Spleen (tissue), 11 donors: ENCODE data around the gene RNF166. TPM values are rescaled to one million over a fixed set of nuclear protein-coding genes. Genes with fewer than 3 reads are reported as not detected.

Experiments used
- DNase-seq: peaks from one replicate; pipeline ENCODE4 v3.0.0-alpha.2; 2020
- H3K27ac ChIP-seq, 8 donors: fragments of 200-600 bp; sonication (generic) in 7 of 8; 1 replicate in 4 of 8; 2 replicates in 4 of 8; pipeline versions ENCODE4 v1.5.0 to v1.8.0; 2016 to 2021; ENCODE audit warnings: inconsistent platforms in 4 of 8, mild to moderate bottlenecking in 4 of 8, moderate library complexity in 1 of 8
- H3K27me3 ChIP-seq, 7 donors: fragments of 200-600 bp; sonication (generic) in 6 of 7; replicated peaks in 1 of 7; 1 replicate in 4 of 7; 2 replicates in 3 of 7; pipeline versions ENCODE4 v1.5.0 to v1.8.0; 2016 to 2021; ENCODE audit warnings: inconsistent platforms in 3 of 7, mild to moderate bottlenecking in 1 of 7
- H3K36me3 ChIP-seq, 6 donors: fragments of 200-600 bp; sonication (generic) in 5 of 6; 1 replicate in 4 of 6; 2 replicates in 2 of 6; pipeline versions ENCODE4 v1.5.0 to v1.8.0; 2016 to 2021; ENCODE audit warnings: inconsistent platforms in 2 of 6
- H3K4me1 ChIP-seq, 6 donors: fragments of 200-600 bp; sonication (generic) in 5 of 6; 1 replicate in 3 of 6; 2 replicates in 3 of 6; pipeline versions ENCODE4 v1.5.0 to v1.8.0; 2016 to 2021; ENCODE audit warnings: inconsistent platforms in 3 of 6
- H3K4me3 ChIP-seq, 8 donors: fragments of 200-600 bp; sonication (generic) in 7 of 8; 1 replicate in 4 of 8; 2 replicates in 4 of 8; pipeline versions ENCODE4 v1.5.0 to v1.8.0; 2016 to 2021; ENCODE audit warnings: inconsistent platforms in 4 of 8, mild to moderate bottlenecking in 4 of 8, moderate library complexity in 2 of 8
- H3K9me3 ChIP-seq, 8 donors: fragments of 200-600 bp; sonication (generic) in 7 of 8; 1 replicate in 4 of 8; 2 replicates in 4 of 8; pipeline versions ENCODE4 v1.5.0 to v1.8.0; 2016 to 2021; ENCODE audit warnings: inconsistent platforms in 4 of 8
- CTCF ChIP-seq, 11 experiments: fragments of 200-600 bp in 7 of 11; fragments of 450-650 bp in 4 of 11; sonication (generic) in 4 of 11; IDR thresholded peaks in 8 of 11; conservative IDR thresholded peaks in 3 of 11; 1 replicate in 7 of 11; 2 replicates in 4 of 11; pipeline versions ENCODE4 v1.4.0 to v1.8.0; 2016 to 2021; ENCODE audit warnings: antibody characterized with exemption in 11 of 11, inconsistent platforms in 4 of 11, mild to moderate bottlenecking in 1 of 11
- POLR2A ChIP-seq, 3 donors: fragments of 450-650 bp; IDR thresholded peaks; one replicate each; pipeline ENCODE4 v1.5.1; 2017; ENCODE audit warnings: antibody characterized with exemption in 3 of 3, mild to moderate bottlenecking in 1 of 3
- POLR2AphosphoS5 ChIP-seq, 3 donors: sonication (generic); formaldehyde crosslinking; IDR thresholded peaks; one replicate each; pipeline ENCODE4 v1.5.1; 2017; ENCODE audit warnings: antibody characterized with exemption in 3 of 3
- WGBS, 5 donors: extraction: QIAGEN DNeasy Blood & Tissue Kit in 3 of 5; methylation state at CpG; one replicate each; pipeline versions ENCODE4 v1.1.5 to v1.1.7; 2013 to 2018; 5-methylcytosine and 5-hydroxymethylcytosine counted together
- intact Hi-C: fragments of 100-400 bp; cut with DNase I; formaldehyde crosslinking; loops from one replicate; pipeline ENCODE4 v1.15.0; 2023; ENCODE audit warnings: low total_unique reads
- polyA plus RNA-seq, 3 donors: library from polyadenylated mRNA; stranded (reverse); fragments of 200-250 nt; gene quantifications; one replicate each; pipeline ENCODE4 v1.2.1, GENCODE V29; 2013
- total RNA-seq, 7 donors: library from RNA; depleted of rRNA in 3 of 7; stranded (reverse); fragments of >200 nt in 3 of 7; fragmentation: NEBNext Ultra II Directional in 4 of 7; extraction: Animal tissue kit (Norgen Biotek cat#: 25700) in 4 of 7; gene quantifications; one replicate each; pipeline versions ENCODE4 v1.1.0 to v1.2.1, GENCODE V29; 2016 to 2021
- donor health status: healthy with polysubstance abuse.
- donor health status: DM: no; HTN: no; CAD: no; lungs with moderate emphysema.
- donor health status: DM: no; HTN: no; CAD: no.
- donor health status: Bipolar disorder and iron deficiency.
- donor health status: healthy.
- donor health status: DM: no; HTN: no; CAD: no.
- donor health status: DM: yes; HTN: yes; CAD: no.

RNF166 gene
- total and polyA plus RNA-seq, 10 donors: 55.7 to 135 (median 98.8) TPM

GRCh38 chr16:88662843-88663606 is 43.2 kb downstream of the RNF166 start, which contains the start of gene MVD:
TSS of gene MVD (minus strand) at chr16:88663091. CDS start at chr16:88663080, 11 bp downstream.
- intact Hi-C loops: no loop called here
- peaks cover 0 to 12% (median 2%) of the 10 kb centered on the region in 6 donors for H3K36me3 ChIP-seq
- no peaks in the 10 kb centered on the region for H3K27me3 ChIP-seq
- 0 to 1% (median 0%) methylated on average over 28 to 88 of the region's 88 CpGs for WGBS, 5 donors
- H3K4me1 ChIP-seq: peaks cover 16 to 52% (median 36%) of the 10 kb centered on the region in 6 donors
- peak within 1 kb of the TSS; percentile 51 to 95 (median 84) for H3K4me3 ChIP-seq
- no peaks in the 10 kb centered on the region for H3K9me3 ChIP-seq
- DNase-seq: peak; percentile 97
- H3K27ac ChIP-seq: peak within 1 kb of the TSS; percentile 77 to 97 (median 90)
- peak in 1 of 3 donors; percentile 76 for TF ChIP-seq POLR2A (IDR thresholded peaks at IDR 0.05)
- peak; percentile 94 to 97 (median 96) for TF ChIP-seq POLR2AphosphoS5 (IDR thresholded peaks at IDR 0.05)
- peak in 1 of 11 experiments; percentile 55 for TF ChIP-seq CTCF (IDR thresholded peaks at IDR 0.05 in 8 of 11, conservative IDR thresholded peaks at IDR 0.05 in 3 of 11)

GRCh38 chr16:88662222-88662842 is 43.9 kb downstream of the RNF166 start:
- Histone ChIP-seq H3K4me1 (peaks cover 16 to 52% (median 36%) of the 10 kb centered on the region in 6 donors), H3K9me3 (no peaks in the 10 kb centered on the region), H3K27me3 (no peaks in the 10 kb centered on the region), H3K4me3 (peak overlapping the region; percentile 51 to 95 (median 84)), H3K36me3 (peaks cover 0 to 19% (median 5%) of the 10 kb centered on the region in 6 donors), H3K27ac (peak overlapping the region; percentile 77 to 97 (median 90))
- DNase-seq: no peak
- TF ChIP-seq POLR2A (IDR thresholded peaks at IDR 0.05) (no peak), POLR2AphosphoS5 (IDR thresholded peaks at IDR 0.05) (no peak), CTCF (IDR thresholded peaks at IDR 0.05 in 8 of 11, conservative IDR thresholded peaks at IDR 0.05 in 3 of 11) (no peak)
- intact Hi-C loops: no loop called here
- 2 to 3% (median 3%) methylated on average over 34 to 49 of the region's 49 CpGs for WGBS, 5 donors

- no peak for DNase-seq
- intact Hi-C loops: no loop called here
- TF ChIP-seq POLR2A (IDR thresholded peaks at IDR 0.05) (no peak), POLR2AphosphoS5 (IDR thresholded peaks at IDR 0.05) (no peak), CTCF (IDR thresholded peaks at IDR 0.05 in 8 of 11, conservative IDR thresholded peaks at IDR 0.05 in 3 of 11) (no peak)
- Histone ChIP-seq H3K27ac (no peak overlapping the region), H3K36me3 (peaks cover 0 to 27% (median 11%) of the 10 kb centered on the region in 6 donors), H3K9me3 (no peaks in the 10 kb centered on the region), H3K27me3 (no peaks in the 10 kb centered on the region), H3K4me3 (no peak overlapping the region), H3K4me1 (peaks cover 16 to 52% (median 36%) of the 10 kb centered on the region in 6 donors)
- 84 to 95% (median 92%) methylated on average over 10 of the region's 10 CpGs for WGBS, 5 donors
Observed at GRCh38 chr16:88661468-88661867, 44.7 kb downstream of the RNF166 start.

- Histone ChIP-seq H3K9me3 (no peaks in the 10 kb centered on the region), H3K27ac (no peak overlapping the region), H3K27me3 (no peaks in the 10 kb centered on the region), H3K36me3 (peaks cover 0 to 50% (median 28%) of the 10 kb centered on the region in 6 donors), H3K4me1 (peaks cover 10 to 37% (median 21%) of the 10 kb centered on the region in 6 donors), H3K4me3 (no peak overlapping the region)
- DNase-seq: no peak
- intact Hi-C loops: loop anchor here (10.0 kb wide), 1 partner anchor 46 kb away; the partner anchor contains the start of genes CTU2 and RNF166
- TF ChIP-seq POLR2AphosphoS5 (IDR thresholded peaks at IDR 0.05) (no peak), CTCF (IDR thresholded peaks at IDR 0.05 in 8 of 11, conservative IDR thresholded peaks at IDR 0.05 in 3 of 11) (no peak), POLR2A (IDR thresholded peaks at IDR 0.05) (no peak)
- 93 to 97% (median 95%) methylated on average over 16 to 25 of the region's 25 CpGs for WGBS, 5 donors
Observed at GRCh38 chr16:88659160-88659559, 47.0 kb downstream of the RNF166 start.
